HEK293T (cell line): Measurements from ENCODE around the gene ID3.

Experiments used
- BHLHE40 ChIP-seq: fragments of 450-650 bp; IDR thresholded peaks from 2 replicates; pipeline ENCODE4 v1.6.1; 2016; ENCODE audit warnings: mild to moderate bottlenecking, moderate library complexity, borderline replicate concordance
- ELF4 ChIP-seq: fragments of 450-650 bp; IDR thresholded peaks from 2 replicates; pipeline ENCODE4 v1.6.1; 2017; ENCODE audit warnings: antibody characterized with exemption
- FOXA1 ChIP-seq: fragments of 450-650 bp; IDR thresholded peaks from 2 replicates; pipeline ENCODE4 v1.6.1; 2016; ENCODE audit warnings: mild to moderate bottlenecking
- FOXK2 ChIP-seq: fragments of 450-650 bp; IDR thresholded peaks from 2 replicates; pipeline ENCODE4 v1.6.1; 2016; ENCODE audit warnings: mild to moderate bottlenecking
- HDGF ChIP-seq: fragments of 450-650 bp; IDR thresholded peaks from 2 replicates; pipeline ENCODE4 v1.6.1; 2017; ENCODE audit warnings: antibody characterized with exemption, borderline replicate concordance
- L3MBTL2 ChIP-seq: fragments of 450-650 bp; conservative IDR thresholded peaks from 2 replicates; pipeline ENCODE4 v1.6.1; 2016; ENCODE audit warnings: mild to moderate bottlenecking
- LEF1 ChIP-seq: fragments of 450-650 bp; IDR thresholded peaks from 2 replicates; pipeline ENCODE4 v1.6.1; 2017; ENCODE audit warnings: mild to moderate bottlenecking, borderline replicate concordance
- NFRKB ChIP-seq: fragments of 450-650 bp; IDR thresholded peaks from 2 replicates; pipeline ENCODE4 v1.6.1; 2016; ENCODE audit warnings: mild to moderate bottlenecking, moderate library complexity
- SUZ12 ChIP-seq: fragments of 450-650 bp; IDR thresholded peaks from 2 replicates; pipeline ENCODE4 v1.6.1; 2016; ENCODE audit warnings: mild to moderate bottlenecking
- ZNF384 ChIP-seq: fragments of 450-650 bp; IDR thresholded peaks from 2 replicates; pipeline ENCODE4 v1.6.1; 2016

GRCh38 chr1:23566304-23566703 lies 7.0 kb upstream of the ID3 start:
- TF ChIP-seq BHLHE40 = no peak
- TF ChIP-seq SUZ12 = no peak
- no peak for TF ChIP-seq LEF1
- TF ChIP-seq ZNF384 = no peak
- TF ChIP-seq FOXA1 = no peak
- TF ChIP-seq ELF4 = no peak
- TF ChIP-seq NFRKB = no peak
- TF ChIP-seq FOXK2 = no peak
- TF ChIP-seq L3MBTL2 = no peak
- TF ChIP-seq HDGF = no peak
